ENCODE results near the gene SLC4A1AP. TPM values are rescaled to one million over a fixed set of nuclear protein-coding genes. Genes with fewer than 3 reads are reported as not detected.

The SLC4A1AP gene
- total RNA-seq, 1 donor from 2014 or later: 20.9 TPM

DNA sequence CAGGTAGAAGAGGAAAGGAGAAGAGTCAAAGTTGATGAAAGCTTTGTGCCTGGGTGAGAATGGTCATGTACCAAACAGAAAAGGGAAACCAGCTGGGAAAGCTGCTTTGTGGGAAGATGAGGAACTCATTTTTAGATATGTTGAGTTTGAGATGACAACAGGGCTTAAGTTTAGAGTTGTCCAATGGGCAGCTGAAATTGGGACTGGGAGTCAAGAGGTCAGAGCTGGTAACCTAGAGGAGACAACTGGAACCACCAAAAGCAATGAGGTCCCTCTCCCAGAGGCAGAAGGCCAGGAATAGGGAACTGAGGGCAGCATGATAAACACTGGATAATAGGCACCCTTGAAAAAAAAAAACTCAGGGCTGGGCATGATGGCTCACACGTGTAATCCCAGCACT lies 48.8 kb downstream of the SLC4A1AP start:
- no peaks in the 10 kb centered on the region for H4K20me1 ChIP-seq (ENCODE audit: insufficient read depth, low read length)
- Mint-ChIP-seq H3K4me1 (ENCODE audit: low read depth, unreplicated experiment) (peaks cover 13% of the 10 kb centered on the region), H3K27ac (ENCODE audit: unreplicated experiment) (no peak overlapping the region), H3K36me3 (ENCODE audit: low read depth, unreplicated experiment) (no peaks in the 10 kb centered on the region), H3K4me3 (ENCODE audit: unreplicated experiment) (no peak overlapping the region), H3K9me3 (ENCODE audit: unreplicated experiment) (no peaks in the 10 kb centered on the region), H3K27me3 (ENCODE audit: low read depth, unreplicated experiment) (no peaks in the 10 kb centered on the region)
- no peak overlapping the region for H3K4me3 ChIP-seq (ENCODE audit: insufficient read depth, low read depth, low read length)
- H3K79me2 ChIP-seq (ENCODE audit: insufficient read depth, low read length): no peaks in the 10 kb centered on the region
- FAIRE-seq (no peak), DNase-seq (ENCODE audit: low read depth) (no peak)
- TF ChIP-seq EZH2 (IDR thresholded peaks at IDR 0.05; ENCODE audit: insufficient read depth, low read length): no peak
- TF ChIP-seq, protein P1, sequence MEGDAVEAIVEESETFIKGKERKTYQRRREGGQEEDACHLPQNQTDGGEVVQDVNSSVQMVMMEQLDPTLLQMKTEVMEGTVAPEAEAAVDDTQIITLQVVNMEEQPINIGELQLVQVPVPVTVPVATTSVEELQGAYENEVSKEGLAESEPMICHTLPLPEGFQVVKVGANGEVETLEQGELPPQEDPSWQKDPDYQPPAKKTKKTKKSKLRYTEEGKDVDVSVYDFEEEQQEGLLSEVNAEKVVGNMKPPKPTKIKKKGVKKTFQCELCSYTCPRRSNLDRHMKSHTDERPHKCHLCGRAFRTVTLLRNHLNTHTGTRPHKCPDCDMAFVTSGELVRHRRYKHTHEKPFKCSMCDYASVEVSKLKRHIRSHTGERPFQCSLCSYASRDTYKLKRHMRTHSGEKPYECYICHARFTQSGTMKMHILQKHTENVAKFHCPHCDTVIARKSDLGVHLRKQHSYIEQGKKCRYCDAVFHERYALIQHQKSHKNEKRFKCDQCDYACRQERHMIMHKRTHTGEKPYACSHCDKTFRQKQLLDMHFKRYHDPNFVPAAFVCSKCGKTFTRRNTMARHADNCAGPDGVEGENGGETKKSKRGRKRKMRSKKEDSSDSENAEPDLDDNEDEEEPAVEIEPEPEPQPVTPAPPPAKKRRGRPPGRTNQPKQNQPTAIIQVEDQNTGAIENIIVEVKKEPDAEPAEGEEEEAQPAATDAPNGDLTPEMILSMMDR (IDR thresholded peaks at IDR 0.05; ENCODE audit: insufficient read depth, low read depth, low read length): no peak
- H3K9me3 ChIP-seq (ENCODE audit: insufficient read depth, low read depth, low read length): no peaks in the 10 kb centered on the region
- H3K36me3 ChIP-seq (ENCODE audit: insufficient read depth, low read length): no peaks in the 10 kb centered on the region
- no peak overlapping the region for H2AFZ ChIP-seq (ENCODE audit: low read depth, low read length)
- no peaks in the 10 kb centered on the region for H3K27me3 ChIP-seq (ENCODE audit: insufficient read depth, low read length)
- peaks cover 12% of the 10 kb centered on the region for H3K4me1 ChIP-seq (ENCODE audit: insufficient read depth, low read length)
- no peak overlapping the region for H3K4me2 ChIP-seq (ENCODE audit: low read length)
- H3K27ac ChIP-seq (ENCODE audit: low read depth, low read length): no peak overlapping the region
- no peak overlapping the region for H3K9ac ChIP-seq (ENCODE audit: low read length)

DNA sequence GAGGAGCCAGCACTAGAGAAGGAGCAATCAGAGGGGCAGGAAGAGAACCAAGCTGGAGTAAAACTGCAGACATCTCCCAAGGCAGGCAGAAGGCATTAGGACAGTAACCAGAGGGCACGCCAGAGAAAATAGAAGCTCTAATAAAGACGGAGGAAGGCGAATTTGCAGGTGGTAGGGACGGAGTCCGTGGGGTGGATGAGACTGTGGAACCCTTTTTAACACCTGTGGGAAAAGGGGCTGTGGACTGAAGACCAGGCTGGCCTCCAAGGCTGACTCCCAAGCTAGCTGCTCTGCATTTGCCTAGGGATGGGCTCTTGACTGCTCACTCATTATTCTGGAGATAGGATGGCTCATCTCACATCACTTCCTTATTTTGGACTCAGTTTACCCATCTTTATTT lies 49.5 kb downstream of the SLC4A1AP start:
- Mint-ChIP-seq H3K9me3 (ENCODE audit: unreplicated experiment) (no peaks in the 10 kb centered on the region), H3K27me3 (ENCODE audit: low read depth, unreplicated experiment) (no peaks in the 10 kb centered on the region), H3K4me3 (ENCODE audit: unreplicated experiment) (no peak overlapping the region), H3K27ac (ENCODE audit: unreplicated experiment) (peak overlapping the region; percentile 79), H3K4me1 (ENCODE audit: low read depth, unreplicated experiment) (peaks cover 13% of the 10 kb centered on the region), H3K36me3 (ENCODE audit: low read depth, unreplicated experiment) (no peaks in the 10 kb centered on the region)
- H3K9ac ChIP-seq (ENCODE audit: low read length): no peak overlapping the region
- FAIRE-seq (no peak), DNase-seq (ENCODE audit: low read depth) (no peak)
- H3K9me3 ChIP-seq (ENCODE audit: insufficient read depth, low read depth, low read length): no peaks in the 10 kb centered on the region
- no peak overlapping the region for H3K4me2 ChIP-seq (ENCODE audit: low read length)
- no peak overlapping the region for H3K27ac ChIP-seq (ENCODE audit: low read depth, low read length)
- no peak overlapping the region for H2AFZ ChIP-seq (ENCODE audit: low read depth, low read length)
- H3K27me3 ChIP-seq (ENCODE audit: insufficient read depth, low read length): no peaks in the 10 kb centered on the region
- no peak overlapping the region for H3K4me3 ChIP-seq (ENCODE audit: insufficient read depth, low read depth, low read length)
- H3K36me3 ChIP-seq (ENCODE audit: insufficient read depth, low read length): no peaks in the 10 kb centered on the region
- peaks cover 12% of the 10 kb centered on the region for H3K4me1 ChIP-seq (ENCODE audit: insufficient read depth, low read length)
- TF ChIP-seq, protein P1 (IDR thresholded peaks at IDR 0.05; ENCODE audit: insufficient read depth, low read depth, low read length): no peak
- H3K79me2 ChIP-seq (ENCODE audit: insufficient read depth, low read length): no peaks in the 10 kb centered on the region
- H4K20me1 ChIP-seq (ENCODE audit: insufficient read depth, low read length): no peaks in the 10 kb centered on the region

DNA sequence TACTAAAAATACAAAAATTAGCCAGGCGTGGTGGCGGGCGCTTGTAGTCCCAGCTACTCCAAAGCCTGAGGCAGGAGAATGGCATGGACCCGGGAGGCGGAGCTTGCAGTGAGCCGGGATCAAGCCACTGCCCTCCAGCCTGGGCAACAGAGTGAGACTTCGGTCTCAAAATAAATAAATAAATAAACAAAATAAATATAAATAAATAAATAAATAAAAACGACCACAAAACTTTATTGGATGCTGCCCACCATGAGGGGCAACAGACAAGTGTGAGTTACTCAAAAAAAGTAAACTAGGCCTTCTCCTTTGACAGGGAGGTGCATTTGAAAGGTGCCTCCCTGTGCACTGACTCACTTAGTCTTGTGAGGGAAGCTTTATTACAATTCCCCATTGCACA lies 50.4 kb downstream of the SLC4A1AP start:
- no peak overlapping the region for H2AFZ ChIP-seq (ENCODE audit: low read depth, low read length)
- no peaks in the 10 kb centered on the region for H3K9me3 ChIP-seq (ENCODE audit: insufficient read depth, low read depth, low read length)
- DNase-seq (ENCODE audit: low read depth) (no peak), FAIRE-seq (no peak)
- no peak overlapping the region for H3K4me2 ChIP-seq (ENCODE audit: low read length)
- H3K27me3 ChIP-seq (ENCODE audit: insufficient read depth, low read length): no peaks in the 10 kb centered on the region
- Mint-ChIP-seq H3K4me1 (ENCODE audit: low read depth, unreplicated experiment) (peaks cover 13% of the 10 kb centered on the region), H3K36me3 (ENCODE audit: low read depth, unreplicated experiment) (no peaks in the 10 kb centered on the region), H3K27me3 (ENCODE audit: low read depth, unreplicated experiment) (no peaks in the 10 kb centered on the region), H3K4me3 (ENCODE audit: unreplicated experiment) (no peak overlapping the region), H3K9me3 (ENCODE audit: unreplicated experiment) (no peaks in the 10 kb centered on the region), H3K27ac (ENCODE audit: unreplicated experiment) (no peak overlapping the region)
- H3K4me3 ChIP-seq (ENCODE audit: insufficient read depth, low read depth, low read length): no peak overlapping the region
- H4K20me1 ChIP-seq (ENCODE audit: insufficient read depth, low read length): no peaks in the 10 kb centered on the region
- H3K79me2 ChIP-seq (ENCODE audit: insufficient read depth, low read length): no peaks in the 10 kb centered on the region
- no peaks in the 10 kb centered on the region for H3K36me3 ChIP-seq (ENCODE audit: insufficient read depth, low read length)
- H3K9ac ChIP-seq (ENCODE audit: low read length): no peak overlapping the region
- TF ChIP-seq, protein P1 (IDR thresholded peaks at IDR 0.05; ENCODE audit: insufficient read depth, low read depth, low read length): no peak
- no peak for TF ChIP-seq EZH2 (IDR thresholded peaks at IDR 0.05; ENCODE audit: insufficient read depth, low read length)
- peaks cover 12% of the 10 kb centered on the region for H3K4me1 ChIP-seq (ENCODE audit: insufficient read depth, low read length)
- no peak overlapping the region for H3K27ac ChIP-seq (ENCODE audit: low read depth, low read length)

Data from astrocyte (in vitro differentiated cells and primary cell).